Limb (tissue), 2 donors: ENCODE data around the gene BRD4.

Source experiments
- DNase-seq, 2 donors: peaks; one replicate each; pipeline ENCODE4 v3.0.0-alpha.2; 2016; ENCODE audit errors: extremely low spot score in 2 of 2

The BRD4 gene

DNA sequence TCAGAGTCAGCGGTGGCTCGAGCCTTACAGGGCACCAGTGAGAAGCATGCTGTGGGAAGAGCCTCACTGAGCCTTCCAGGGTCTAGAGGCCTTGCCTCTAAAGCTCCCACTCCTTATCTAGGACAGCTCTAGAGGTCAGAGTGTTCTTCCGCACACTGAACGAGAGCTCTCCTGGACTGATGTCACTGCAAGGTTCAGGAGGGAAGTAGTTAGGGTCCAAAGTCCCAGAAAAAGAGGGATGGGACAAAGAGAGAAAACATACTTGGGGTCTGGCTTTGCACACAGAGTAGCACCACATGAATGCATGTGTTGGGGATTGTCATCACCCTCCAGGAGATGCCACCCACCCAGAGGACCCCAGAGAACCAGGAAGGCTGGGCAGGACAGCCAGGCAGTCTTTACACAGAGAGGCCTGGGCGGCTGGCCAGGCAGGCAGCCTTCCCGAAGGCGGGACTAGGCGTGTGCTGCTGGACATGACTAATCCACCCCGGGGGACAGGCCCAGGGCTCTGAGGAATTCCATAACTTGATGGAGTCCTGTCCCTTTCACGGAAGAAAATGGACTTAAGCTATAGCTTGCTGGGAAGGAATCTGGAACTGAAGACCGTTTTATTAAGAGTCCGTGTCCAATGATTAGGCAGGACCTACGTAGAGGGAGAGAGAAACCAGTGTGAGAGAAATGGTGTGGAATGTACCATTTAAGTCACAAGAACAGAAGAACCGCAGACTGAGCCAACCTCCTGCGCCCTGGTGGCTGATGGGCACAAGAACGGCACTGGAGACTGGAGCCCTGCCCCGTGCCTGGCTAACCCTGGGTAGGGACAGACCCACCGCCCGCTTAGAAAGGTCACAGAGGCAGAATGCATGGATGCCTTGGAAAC is 83.5 kb downstream of the BRD4 start:
- peak in 1 of 2 donors; percentile 39 for DNase-seq

- no peak for DNase-seq
Observed at GRCh38 chr19:15248106-15248505, 84.2 kb downstream of the BRD4 start.

GRCh38 chr19:15247107-15248014 is 85.0 kb downstream of the BRD4 start:
- no peak for DNase-seq

DNA sequence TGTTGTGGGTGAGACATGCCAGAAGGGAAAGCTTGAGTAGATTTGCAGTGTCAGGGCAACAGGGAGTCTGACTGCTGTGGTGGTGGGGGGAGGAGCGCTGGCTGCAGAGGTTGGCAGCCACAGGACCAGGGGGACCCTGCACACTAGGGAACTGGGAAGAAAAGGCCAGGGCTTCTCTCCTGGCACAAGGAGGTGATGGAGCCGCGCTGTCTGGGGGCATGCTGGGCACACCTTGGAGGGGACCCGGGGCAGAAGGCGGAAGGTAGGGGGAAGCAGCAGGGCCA is 86.2 kb downstream of the BRD4 start:
- no peak for DNase-seq

DNA sequence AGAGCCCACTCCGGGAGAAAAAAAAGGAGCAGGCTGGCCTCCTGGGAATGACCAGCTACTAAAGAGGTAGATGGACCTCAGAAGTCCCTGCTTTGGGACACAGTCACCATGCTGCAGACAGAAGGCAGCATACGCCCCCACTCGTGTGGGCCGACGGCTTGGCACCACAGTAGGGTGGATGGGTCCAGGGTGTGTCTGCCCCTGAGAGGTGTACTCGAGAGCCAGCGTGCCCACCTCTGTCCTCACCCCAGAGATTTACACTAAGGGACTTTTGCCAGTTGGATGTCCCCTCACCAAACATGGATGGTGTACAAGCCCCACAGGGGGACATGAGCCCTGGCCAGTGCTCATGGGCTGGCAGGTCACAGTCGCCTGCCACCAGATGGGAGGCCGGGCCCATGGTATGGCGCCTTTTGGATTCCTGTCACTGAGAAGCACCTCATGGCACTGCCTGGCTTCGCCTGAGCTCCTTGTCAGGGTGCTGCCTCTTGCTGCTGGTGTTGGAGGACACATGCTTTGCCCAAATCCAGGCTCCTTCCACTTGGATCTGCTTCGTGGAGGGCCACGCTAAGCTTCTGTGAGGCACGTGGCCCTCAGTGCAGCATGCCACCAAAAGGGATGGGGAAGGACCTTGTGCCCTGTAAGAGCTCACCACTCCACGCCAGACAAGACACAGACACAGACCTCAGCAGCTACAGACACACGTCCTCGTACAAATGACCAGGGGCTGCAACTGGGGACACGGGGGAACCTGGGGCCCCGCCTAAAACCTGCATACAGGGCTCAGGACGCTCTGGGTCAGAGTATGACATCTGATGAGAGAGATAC is 86.8 kb downstream of the BRD4 start:
- no peak for DNase-seq

- no peak for DNase-seq
Observed at GRCh38 chr19:15244808-15245207, 87.5 kb downstream of the BRD4 start.

DNA sequence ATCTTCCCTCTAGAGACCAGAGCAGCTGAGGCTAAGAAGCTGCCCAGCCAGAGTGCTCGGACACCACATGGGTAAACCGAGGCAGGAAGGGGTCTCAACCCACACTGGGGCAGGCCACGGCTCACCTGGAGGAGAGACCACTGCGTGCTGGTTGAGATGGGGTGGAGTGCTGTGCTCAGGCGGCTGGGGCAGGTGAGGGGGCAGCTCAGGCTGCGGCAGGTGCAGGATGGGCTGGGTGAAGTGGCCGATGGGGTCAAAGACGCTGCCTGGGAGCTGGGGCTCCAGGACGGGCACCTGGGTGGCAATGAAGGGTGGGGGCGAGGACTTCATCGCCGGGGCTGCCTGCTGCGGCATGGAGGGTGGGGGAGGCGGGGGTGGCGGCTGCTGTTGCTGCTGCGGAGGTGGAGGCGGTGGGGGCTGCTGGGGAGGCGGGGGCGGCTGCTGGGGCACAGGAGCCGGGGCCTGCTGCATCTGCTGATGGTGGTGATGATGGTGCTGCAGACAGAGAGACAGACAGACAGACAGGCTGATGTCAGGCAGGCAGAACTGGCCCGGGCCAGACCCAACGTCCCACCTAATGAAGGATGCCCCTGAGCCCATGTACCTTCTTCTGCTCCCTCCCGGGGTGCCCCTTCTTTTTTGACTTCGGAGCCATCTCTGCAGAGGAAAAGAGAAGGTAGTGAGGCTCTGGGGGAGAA is 88.1 kb downstream of the BRD4 start:
- DNase-seq, result no peak

- DNase-seq, result no peak
Observed at GRCh38 chr19:15243236-15243957, 88.9 kb downstream of the BRD4 start.

GRCh38 chr19:15241259-15241910 is 91.0 kb downstream of the BRD4 start:
- no peak for DNase-seq

DNA sequence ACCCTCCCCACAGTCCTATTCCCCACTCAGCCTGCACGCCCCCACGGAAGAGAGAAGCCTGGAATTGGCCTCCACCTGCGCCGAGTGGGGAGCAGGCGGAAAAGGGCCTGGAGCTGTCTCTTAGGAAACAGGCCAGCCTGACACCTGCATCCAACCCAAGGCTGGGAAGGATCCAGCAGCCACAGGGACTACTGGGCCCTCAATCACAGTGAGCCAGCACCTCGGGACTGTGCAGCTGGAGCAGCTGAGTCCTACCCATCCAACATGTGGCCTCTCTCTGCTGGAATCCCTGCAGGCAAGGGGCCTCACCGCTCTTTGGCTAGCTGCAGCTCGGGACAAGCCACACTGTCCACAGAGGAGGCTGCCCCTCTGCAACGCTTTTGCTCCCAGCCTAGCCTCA is 91.8 kb downstream of the BRD4 start:
- DNase-seq, result no peak

DNA sequence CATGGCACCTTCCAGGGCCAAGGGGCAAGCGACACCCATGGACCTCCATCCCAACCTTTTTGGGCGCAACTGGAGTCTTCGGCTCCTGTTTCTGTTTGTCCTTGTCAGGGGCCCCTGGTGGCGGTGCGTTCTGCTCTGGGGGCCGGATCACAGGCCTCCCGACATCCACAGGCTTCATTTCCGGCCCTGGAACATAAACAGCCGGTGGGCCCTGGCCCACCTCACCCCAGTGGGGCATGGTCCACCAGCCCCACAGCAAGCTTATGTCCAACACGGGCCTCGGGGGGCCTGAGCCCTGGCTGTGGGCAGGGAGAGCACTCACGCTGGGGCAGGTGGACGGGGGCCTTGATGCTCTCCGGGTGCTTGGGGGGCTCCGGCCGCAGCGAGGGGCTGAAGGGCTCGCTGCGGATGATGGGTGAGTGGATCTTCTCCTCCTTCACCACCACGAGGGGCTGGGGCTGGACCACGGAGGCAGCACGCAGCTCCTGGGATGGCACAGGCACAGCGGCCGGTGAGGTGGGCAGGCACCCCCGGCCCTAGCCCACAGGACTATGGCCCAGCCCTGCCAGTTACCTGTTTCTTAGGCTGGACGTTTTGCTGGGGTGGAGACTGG is 92.9 kb downstream of the BRD4 start:
- DNase-seq, result no peak

- DNase-seq, result no peak
Observed at GRCh38 chr19:15238639-15239155, 93.6 kb downstream of the BRD4 start.

- no peak for DNase-seq
Observed at GRCh38 chr19:15237759-15238638, 94.3 kb downstream of the BRD4 start.

- no peak for DNase-seq
Observed at GRCh38 chr19:15236886-15237285, 95.5 kb downstream of the BRD4 start.

DNA sequence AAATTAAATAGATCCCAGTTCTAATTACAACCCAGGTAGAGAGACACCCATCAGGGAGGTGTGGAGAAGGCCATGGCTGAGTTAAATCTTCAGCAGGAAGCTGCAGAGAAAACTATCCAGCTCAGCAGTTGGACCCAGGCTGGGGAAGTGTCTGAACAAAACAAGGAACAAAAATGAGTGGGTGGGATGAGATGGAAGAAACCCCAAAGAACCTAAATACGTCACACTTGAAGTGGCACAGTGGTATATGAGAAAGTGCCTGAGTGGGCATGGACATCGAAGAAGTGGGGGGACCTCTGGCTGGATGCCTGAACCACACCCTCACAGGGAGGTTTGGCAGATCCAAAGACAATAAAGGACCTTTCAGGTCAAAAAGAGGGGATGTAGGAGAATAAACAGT is 96.6 kb downstream of the BRD4 start:
- DNase-seq, result no peak

GRCh38 chr19:15234431-15235130 is 97.8 kb downstream of the BRD4 start:
- no peak for DNase-seq

- DNase-seq, result peak in 1 of 2 donors; percentile 30
Observed at GRCh38 chr19:15231271-15231670, 101.1 kb downstream of the BRD4 start.

- no peak for DNase-seq
Observed at GRCh38 chr19:15227261-15227660, 105.1 kb downstream of the BRD4 start.
